OCI-LY1 (cell line): Measurements from ENCODE around the gene ADAM11.

ENCODE experiments used
- H2AFZ ChIP-seq: fragments of 200-600 bp; sonication (generic), shearing (Covaris generic); 2 replicates; pipeline ENCODE4 v1.6.0; 2014; ENCODE audit warnings: antibody characterized with exemption, mild to moderate bottlenecking, low read length
- H3F3A ChIP-seq: fragments of 200-600 bp; sonication (generic), shearing (Covaris generic); 2 replicates; pipeline ENCODE4 v1.6.0; 2014; ENCODE audit warnings: mild to moderate bottlenecking, antibody characterized with exemption, low read length, moderate library complexity; ENCODE audit not compliant: insufficient read depth
- H3K27ac ChIP-seq: fragments of 200-600 bp; sonication (generic); 2 replicates; pipeline ENCODE4 v1.5.1; 2014; ENCODE audit warnings: low read length, mixed run types, mild to moderate bottlenecking, low read depth; ENCODE audit not compliant: poor library complexity, severe bottlenecking
- H3K27me3 ChIP-seq: fragments of 200-600 bp; sonication (generic); 2 replicates; pipeline ENCODE4 v1.6.0; 2014; ENCODE audit warnings: antibody characterized with exemption, mild to moderate bottlenecking, low read length, moderate library complexity; ENCODE audit not compliant: insufficient read depth
- H3K36me3 ChIP-seq: fragments of 200-600 bp; sonication (generic); 2 replicates; pipeline ENCODE4 v1.6.1; 2014; ENCODE audit warnings: mild to moderate bottlenecking, antibody characterized with exemption, low read length, moderate library complexity, mixed read lengths; ENCODE audit not compliant: insufficient read depth
- H3K4me1 ChIP-seq: fragments of 200-600 bp; sonication (generic); 2 replicates; pipeline ENCODE4 v1.5.1; 2014; ENCODE audit warnings: mild to moderate bottlenecking, low read length, moderate library complexity; ENCODE audit not compliant: insufficient read depth, severe bottlenecking
- H3K4me2 ChIP-seq: fragments of 200-600 bp; sonication (generic), shearing (Covaris generic); 2 replicates; pipeline ENCODE4 v1.6.1; 2014; ENCODE audit warnings: low read length
- H3K4me3 ChIP-seq: fragments of 200-600 bp; sonication (generic); 2 replicates; pipeline ENCODE4 v1.5.1; 2014; ENCODE audit warnings: low read length, low read depth, mild to moderate bottlenecking, mixed read lengths; ENCODE audit not compliant: poor library complexity, severe bottlenecking
- H3K79me2 ChIP-seq: fragments of 200-600 bp; shearing (Covaris generic); 2 replicates; pipeline ENCODE4 v1.6.1; 2016; ENCODE audit warnings: mixed run types, low read length, mixed read lengths; ENCODE audit not compliant: insufficient read depth
- H3K9ac ChIP-seq: fragments of 200-600 bp; sonication (generic), shearing (Covaris generic); 2 replicates; pipeline ENCODE4 v1.6.1; 2014; ENCODE audit warnings: mild to moderate bottlenecking, low read length, mixed read lengths
- H3K9me2 ChIP-seq: fragments of 200-600 bp; sonication (generic), shearing (Covaris generic); 2 replicates; pipeline ENCODE4 v1.6.1; 2014; ENCODE audit warnings: low read depth, mild to moderate bottlenecking, low read length, mixed read lengths
- H3K9me3 ChIP-seq: fragments of 200-600 bp; shearing (Covaris generic); 2 replicates; pipeline ENCODE4 v1.6.1; 2014; ENCODE audit warnings: low read length, mixed read lengths
- H4K20me1 ChIP-seq: fragments of 200-600 bp; sonication (generic), shearing (Covaris generic); 2 replicates; pipeline ENCODE4 v1.6.0; 2016; ENCODE audit warnings: mild to moderate bottlenecking, low read length; ENCODE audit not compliant: insufficient read depth
- EZH2 ChIP-seq: fragments of 200-600 bp; sonication (generic), shearing (Covaris generic); IDR thresholded peaks from 2 replicates; pipeline ENCODE4 v1.8.0; 2017; ENCODE audit warnings: borderline replicate concordance, mixed run types, mild to moderate bottlenecking, antibody characterized with exemption, low read length, moderate library complexity, mixed read lengths
- TF ChIP-seq, protein P1 (sequence below): fragments of 200-600 bp; sonication (generic), shearing (Covaris generic); IDR thresholded peaks from 2 replicates; pipeline ENCODE4 v1.5.1; 2017; ENCODE audit warnings: mild to moderate bottlenecking, antibody characterized with exemption, low read length, moderate library complexity, mixed read lengths

ADAM11 gene

DNA sequence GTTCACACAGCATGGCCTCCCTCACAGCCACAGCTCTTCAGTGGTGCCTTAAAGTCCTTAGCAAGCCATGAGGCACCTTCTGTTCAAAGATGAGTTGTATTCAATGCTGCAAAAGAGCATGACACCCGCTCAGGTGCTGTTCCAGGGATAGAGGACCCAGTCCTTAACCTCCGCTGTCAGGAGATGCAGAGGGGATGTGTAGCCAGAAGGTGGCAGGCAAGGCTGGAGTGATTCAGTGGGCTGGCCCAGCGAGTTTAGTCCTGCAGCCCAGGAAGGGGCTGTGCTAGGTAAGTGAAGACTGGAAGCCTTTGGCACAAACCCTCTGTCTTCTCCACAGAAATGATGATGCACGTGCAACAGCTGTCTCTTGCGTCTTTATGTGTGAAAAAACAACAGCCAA is 25.0 kb upstream of the ADAM11 start:
- H3K36me3 ChIP-seq = peaks cover 10% of the 10 kb centered on the region
- H3K9ac ChIP-seq = no peak overlapping the region
- H3F3A ChIP-seq = no peaks in the 10 kb centered on the region
- H3K4me1 ChIP-seq = no peaks in the 10 kb centered on the region
- H3K4me2 ChIP-seq = no peak overlapping the region
- no peak for TF ChIP-seq EZH2
- TF ChIP-seq, protein P1, sequence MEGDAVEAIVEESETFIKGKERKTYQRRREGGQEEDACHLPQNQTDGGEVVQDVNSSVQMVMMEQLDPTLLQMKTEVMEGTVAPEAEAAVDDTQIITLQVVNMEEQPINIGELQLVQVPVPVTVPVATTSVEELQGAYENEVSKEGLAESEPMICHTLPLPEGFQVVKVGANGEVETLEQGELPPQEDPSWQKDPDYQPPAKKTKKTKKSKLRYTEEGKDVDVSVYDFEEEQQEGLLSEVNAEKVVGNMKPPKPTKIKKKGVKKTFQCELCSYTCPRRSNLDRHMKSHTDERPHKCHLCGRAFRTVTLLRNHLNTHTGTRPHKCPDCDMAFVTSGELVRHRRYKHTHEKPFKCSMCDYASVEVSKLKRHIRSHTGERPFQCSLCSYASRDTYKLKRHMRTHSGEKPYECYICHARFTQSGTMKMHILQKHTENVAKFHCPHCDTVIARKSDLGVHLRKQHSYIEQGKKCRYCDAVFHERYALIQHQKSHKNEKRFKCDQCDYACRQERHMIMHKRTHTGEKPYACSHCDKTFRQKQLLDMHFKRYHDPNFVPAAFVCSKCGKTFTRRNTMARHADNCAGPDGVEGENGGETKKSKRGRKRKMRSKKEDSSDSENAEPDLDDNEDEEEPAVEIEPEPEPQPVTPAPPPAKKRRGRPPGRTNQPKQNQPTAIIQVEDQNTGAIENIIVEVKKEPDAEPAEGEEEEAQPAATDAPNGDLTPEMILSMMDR = peak; percentile 48; the same call in 1 of the 2 replicates
- no peaks in the 10 kb centered on the region for H3K27me3 ChIP-seq
- H3K4me3 ChIP-seq = no peak overlapping the region
- H3K9me2 ChIP-seq = no peaks in the 10 kb centered on the region
- H3K79me2 ChIP-seq = no peaks in the 10 kb centered on the region
- H4K20me1 ChIP-seq = no peaks in the 10 kb centered on the region
- no peak overlapping the region for H2AFZ ChIP-seq
- no peaks in the 10 kb centered on the region for H3K9me3 ChIP-seq
- no peak overlapping the region for H3K27ac ChIP-seq

DNA sequence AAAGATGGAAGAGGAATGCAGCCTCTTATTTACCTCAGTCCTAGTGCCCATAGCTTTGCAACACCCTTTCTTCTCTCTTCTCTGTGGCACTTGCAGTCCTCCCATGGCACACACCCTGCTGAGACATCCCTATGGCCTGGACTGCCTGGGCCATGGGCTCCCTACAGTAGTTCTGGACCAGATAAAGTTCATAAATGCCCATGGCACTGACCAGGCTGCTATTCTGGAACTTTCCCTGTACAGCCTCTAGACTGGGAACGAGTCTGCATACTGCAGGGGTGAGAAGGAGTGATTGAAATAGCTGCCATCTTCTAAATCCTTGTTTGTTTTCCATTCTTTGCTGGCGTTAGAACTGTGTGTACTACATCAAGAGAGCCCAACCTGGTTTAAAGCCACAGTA is 24.5 kb upstream of the ADAM11 start:
- TF ChIP-seq, protein P1 = no peak
- no peak for TF ChIP-seq EZH2
- H3K27ac ChIP-seq = no peak overlapping the region
- no peaks in the 10 kb centered on the region for H3F3A ChIP-seq
- peaks cover 10% of the 10 kb centered on the region for H3K36me3 ChIP-seq
- H3K4me1 ChIP-seq = no peaks in the 10 kb centered on the region
- no peaks in the 10 kb centered on the region for H4K20me1 ChIP-seq
- H3K9me2 ChIP-seq = no peaks in the 10 kb centered on the region
- no peak overlapping the region for H3K4me3 ChIP-seq
- no peak overlapping the region for H3K9ac ChIP-seq
- no peaks in the 10 kb centered on the region for H3K27me3 ChIP-seq
- H3K4me2 ChIP-seq = no peak overlapping the region
- no peak overlapping the region for H2AFZ ChIP-seq
- H3K9me3 ChIP-seq = no peaks in the 10 kb centered on the region
- no peaks in the 10 kb centered on the region for H3K79me2 ChIP-seq

DNA sequence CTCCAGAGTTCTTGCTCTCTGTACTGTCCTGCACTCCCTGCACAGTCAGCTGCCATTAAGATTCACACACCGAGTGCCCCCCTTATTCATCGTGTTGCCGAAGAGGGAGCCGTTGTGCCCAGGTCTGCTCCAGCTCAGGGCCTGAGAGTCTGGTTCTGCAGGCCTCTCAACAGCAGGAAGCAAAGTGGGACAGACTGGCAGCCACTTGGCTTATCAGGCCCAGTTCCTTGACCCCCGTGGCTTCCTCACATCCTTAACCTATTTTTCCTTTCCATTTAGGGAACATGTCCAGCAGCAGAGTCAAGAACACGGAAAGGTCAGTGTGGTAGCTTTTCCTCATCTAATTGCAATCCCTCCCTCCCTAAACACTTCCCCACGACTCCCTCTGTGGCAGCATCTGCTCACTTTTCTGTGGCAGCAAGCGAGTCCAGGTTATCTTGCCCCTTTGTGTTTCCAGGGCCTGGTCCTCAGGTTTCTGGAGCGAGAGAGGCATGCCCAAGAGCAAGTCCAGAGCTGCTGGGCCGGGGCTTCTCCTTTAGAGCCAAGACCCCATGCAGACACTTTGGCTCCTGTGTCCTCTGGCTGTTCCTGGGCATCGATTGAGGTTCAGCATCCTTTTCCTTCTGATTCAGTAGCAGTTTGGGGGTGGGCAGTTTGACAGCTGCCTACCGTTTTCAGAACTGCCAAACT is 22.1 kb upstream of the ADAM11 start:
- Histone ChIP-seq H4K20me1 (no peaks in the 10 kb centered on the region), H3K36me3 (peaks cover 9% of the 10 kb centered on the region), H2AFZ (no peak overlapping the region), H3K9ac (no peak overlapping the region), H3K9me3 (no peaks in the 10 kb centered on the region), H3K9me2 (no peaks in the 10 kb centered on the region), H3F3A (no peaks in the 10 kb centered on the region), H3K79me2 (no peaks in the 10 kb centered on the region), H3K4me1 (no peaks in the 10 kb centered on the region), H3K27ac (no peak overlapping the region), H3K4me3 (no peak overlapping the region), H3K4me2 (no peak overlapping the region), H3K27me3 (no peaks in the 10 kb centered on the region)
- no peak for TF ChIP-seq EZH2
- TF ChIP-seq, protein P1 = no peak
